Head of caudate nucleus (tissue), 42 donors: ENCODE measurements around the gene MRPS15.
A peak's percentile ranks its signal among the peaks of the same experiment; 100 is the strongest.

ENCODE experiments used
- DNase-seq, 42 donors: peaks; one replicate each; pipeline versions ENCODE4 v3.0.0 to v3.0.0-alpha.2; 2020 to 2021; ENCODE audit warnings: mixed read lengths in 7 of 42
- intact Hi-C: fragments of 100-400 bp; cut with DNase I; formaldehyde crosslinking; loops from one replicate; pipeline ENCODE4 v1.15.0; 2022

MRPS15 gene

DNA sequence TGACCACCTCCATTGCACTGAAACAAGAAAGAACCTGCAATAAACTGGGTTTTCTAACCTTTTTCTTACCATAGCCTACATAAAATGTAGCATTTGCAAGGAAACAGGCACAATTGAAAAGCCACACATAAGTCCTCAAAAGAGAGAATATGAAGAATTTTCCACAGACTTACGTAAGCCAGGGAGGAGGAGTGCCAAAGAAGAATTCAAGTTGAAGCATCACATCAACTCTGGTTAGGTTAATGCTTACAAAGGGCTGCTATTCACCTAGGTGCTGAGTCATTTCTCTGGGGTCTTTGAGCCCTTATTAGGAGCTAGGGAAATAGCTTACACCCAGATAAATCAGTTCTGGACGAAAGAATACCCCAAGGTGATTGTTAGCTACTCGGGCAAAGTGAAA, 23.5 kb downstream of the MRPS15 start:
- no peak for DNase-seq
- intact Hi-C loops, result no loop called here

- intact Hi-C loops, result no loop called here
- DNase-seq, result no peak
These were observed 24.1 kb downstream of the MRPS15 start for GRCh38 chr1:36440044-36440443.

- DNase-seq, result no peak
- intact Hi-C loops, result no loop called here
These were observed 25.5 kb downstream of the MRPS15 start for GRCh38 chr1:36438715-36439114.

GRCh38 chr1:36436821-36437220, 27.4 kb downstream of the MRPS15 start:
- intact Hi-C loops, result no loop called here
- no peak for DNase-seq

GRCh38 chr1:36433102-36433501, 31.1 kb downstream of the MRPS15 start:
- no peak for DNase-seq
- intact Hi-C loops, result no loop called here

GRCh38 chr1:36432616-36433015, 31.6 kb downstream of the MRPS15 start:
- intact Hi-C loops, result no loop called here
- DNase-seq, result no peak

DNA sequence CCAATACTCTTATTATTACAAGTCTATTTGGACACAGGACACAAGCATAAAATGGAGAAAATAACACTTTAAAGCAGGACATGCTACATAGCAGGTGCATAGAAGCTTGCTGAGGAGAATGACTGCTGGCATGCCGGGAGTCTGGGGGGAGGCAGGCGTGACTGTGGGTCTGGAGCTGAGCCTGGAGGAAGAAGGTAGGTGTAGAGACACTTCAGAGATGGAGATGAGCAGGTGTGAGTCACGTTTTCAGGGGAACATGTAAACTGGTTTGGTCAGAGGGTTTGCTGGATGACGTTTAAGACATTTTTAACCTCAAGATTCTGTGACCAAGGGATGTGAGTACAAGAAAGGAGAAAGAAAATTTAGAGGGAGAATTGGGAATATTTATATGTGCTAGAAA, 38.4 kb downstream of the MRPS15 start:
- peak in 28 of 42 donors; percentile 21 to 76 (median 37) for DNase-seq
- intact Hi-C loops, result loop anchor here (10.0 kb wide), 1 partner anchor 81 kb away; no protein-coding TSS in a partner anchor

DNA sequence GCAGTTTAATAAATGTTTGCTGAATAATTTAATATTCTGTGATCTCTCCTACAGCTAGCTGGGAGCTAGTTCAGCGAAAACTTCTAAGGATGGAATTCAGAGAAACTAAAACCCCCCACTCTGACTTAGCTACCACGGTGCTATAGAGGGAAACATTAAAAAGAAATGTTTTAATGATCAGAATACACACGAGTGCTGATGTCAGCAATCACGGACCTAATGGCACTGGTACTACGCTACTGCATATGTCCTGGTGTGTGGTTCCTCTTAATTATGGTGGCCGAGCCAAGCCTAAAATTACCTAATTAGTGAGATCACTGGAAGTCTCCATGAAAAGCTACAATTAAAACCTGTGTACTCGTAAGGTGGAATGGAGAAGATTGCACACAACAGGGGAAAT, 42.5 kb downstream of the MRPS15 start:
- intact Hi-C loops, result loop anchor here (10.0 kb wide), 1 partner anchor 77 kb away; no protein-coding TSS in a partner anchor
- no peak for DNase-seq

- peak; percentile 66 to 97 (median 91) for DNase-seq
- intact Hi-C loops, result loop anchor here (10.0 kb wide), 1 partner anchor 76 kb away; no protein-coding TSS in a partner anchor
These were observed 43.3 kb downstream of the MRPS15 start for GRCh38 chr1:36420836-36421317.

DNA sequence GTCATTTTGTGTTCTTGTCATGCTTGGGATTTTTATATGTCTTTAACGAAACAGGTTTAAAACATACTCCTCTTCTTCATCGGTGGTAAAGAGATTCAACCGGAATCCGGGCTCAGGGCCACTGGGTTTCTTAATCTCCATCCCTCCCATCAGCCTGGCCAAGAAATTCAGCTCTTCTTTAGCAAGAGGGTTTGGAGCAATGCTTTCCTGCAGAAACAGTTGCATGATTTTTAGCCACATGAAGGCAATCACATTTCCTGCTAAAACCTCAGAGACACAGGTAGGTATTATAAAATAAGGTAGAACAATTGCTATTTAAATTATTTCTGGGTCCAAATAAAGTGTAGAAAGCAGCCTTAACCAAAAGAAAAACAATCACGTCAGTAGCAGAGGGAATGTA, 43.8 kb downstream of the MRPS15 start:
- intact Hi-C loops, result loop anchor here (10.0 kb wide), 1 partner anchor 76 kb away; no protein-coding TSS in a partner anchor
- DNase-seq, result no peak

DNA sequence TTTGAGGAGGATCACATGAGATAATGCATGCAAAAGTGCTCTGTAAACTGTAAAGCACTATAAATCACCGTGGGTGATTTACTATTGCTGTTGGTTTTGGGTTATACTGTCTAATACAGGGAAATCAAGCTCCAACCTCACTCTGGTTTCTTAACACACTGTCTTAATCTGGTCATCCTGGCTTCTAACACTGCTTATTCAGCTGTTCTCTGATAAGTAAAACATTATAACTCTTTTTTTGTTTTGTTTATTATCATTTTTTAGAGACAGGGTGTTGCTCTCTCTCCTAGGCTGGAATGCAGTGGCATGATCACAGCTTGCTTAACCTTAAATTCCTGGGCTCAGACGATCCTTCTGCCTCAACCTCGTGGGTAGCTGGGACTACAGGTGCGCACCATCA, 44.6 kb downstream of the MRPS15 start:
- intact Hi-C loops, result no loop called here
- DNase-seq, result no peak

- no peak for DNase-seq
- intact Hi-C loops, result no loop called here
These were observed 45.0 kb downstream of the MRPS15 start for GRCh38 chr1:36419140-36419539.

GRCh38 chr1:36417931-36418330, 46.3 kb downstream of the MRPS15 start:
- intact Hi-C loops, result no loop called here
- no peak for DNase-seq

DNA sequence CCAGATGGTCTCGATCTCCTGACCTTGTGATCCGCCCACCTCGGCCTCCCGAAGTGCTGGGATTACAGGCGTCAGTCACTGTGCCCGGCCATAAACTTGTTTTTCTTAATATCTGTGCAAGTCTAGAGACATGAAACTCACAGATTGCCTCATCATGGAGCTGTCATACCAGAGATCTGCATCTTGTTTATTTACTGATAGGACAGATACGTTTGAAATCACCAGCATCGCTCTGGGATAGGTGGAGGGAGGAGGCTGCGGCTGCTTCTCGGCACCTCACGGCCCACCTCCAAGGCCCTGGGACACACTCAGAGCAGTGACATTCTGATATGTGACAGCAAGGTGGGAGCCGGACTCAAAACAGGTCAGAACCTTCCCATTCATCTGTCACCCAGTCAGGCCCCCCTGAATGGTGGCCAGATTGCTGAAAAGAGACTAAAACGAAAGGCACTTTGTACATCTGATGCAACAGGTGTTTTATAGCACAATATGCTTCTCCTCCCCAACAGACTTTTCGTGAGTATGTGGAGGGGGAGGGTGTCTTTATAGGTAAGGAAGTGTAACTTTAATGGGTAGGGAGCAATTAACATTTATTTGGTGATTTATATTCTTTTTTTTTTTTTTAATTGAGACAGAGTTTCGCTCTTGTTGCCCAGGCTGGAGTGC, 48.4 kb downstream of the MRPS15 start:
- intact Hi-C loops, result no loop called here
- no peak for DNase-seq

DNA sequence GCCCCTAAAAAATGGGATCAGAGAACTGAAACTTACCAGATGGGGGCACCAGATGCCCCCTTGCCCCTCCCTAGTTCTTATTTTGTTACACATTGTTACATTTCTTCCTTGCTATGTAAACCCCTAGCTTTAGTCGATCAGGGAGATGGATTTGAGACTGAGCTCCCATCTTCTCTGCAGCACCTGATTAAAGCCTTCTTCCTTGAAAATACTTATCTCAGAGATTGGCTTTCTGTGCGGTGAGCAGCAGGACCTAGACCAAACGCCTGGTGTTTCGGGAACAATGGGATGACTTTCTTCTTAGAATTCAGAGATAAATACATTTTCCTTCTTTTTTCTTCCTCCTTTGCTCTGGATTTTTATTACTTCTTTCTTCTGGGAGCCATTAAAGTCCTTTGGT, 49.8 kb downstream of the MRPS15 start:
- no peak for DNase-seq
- intact Hi-C loops, result no loop called here

DNA sequence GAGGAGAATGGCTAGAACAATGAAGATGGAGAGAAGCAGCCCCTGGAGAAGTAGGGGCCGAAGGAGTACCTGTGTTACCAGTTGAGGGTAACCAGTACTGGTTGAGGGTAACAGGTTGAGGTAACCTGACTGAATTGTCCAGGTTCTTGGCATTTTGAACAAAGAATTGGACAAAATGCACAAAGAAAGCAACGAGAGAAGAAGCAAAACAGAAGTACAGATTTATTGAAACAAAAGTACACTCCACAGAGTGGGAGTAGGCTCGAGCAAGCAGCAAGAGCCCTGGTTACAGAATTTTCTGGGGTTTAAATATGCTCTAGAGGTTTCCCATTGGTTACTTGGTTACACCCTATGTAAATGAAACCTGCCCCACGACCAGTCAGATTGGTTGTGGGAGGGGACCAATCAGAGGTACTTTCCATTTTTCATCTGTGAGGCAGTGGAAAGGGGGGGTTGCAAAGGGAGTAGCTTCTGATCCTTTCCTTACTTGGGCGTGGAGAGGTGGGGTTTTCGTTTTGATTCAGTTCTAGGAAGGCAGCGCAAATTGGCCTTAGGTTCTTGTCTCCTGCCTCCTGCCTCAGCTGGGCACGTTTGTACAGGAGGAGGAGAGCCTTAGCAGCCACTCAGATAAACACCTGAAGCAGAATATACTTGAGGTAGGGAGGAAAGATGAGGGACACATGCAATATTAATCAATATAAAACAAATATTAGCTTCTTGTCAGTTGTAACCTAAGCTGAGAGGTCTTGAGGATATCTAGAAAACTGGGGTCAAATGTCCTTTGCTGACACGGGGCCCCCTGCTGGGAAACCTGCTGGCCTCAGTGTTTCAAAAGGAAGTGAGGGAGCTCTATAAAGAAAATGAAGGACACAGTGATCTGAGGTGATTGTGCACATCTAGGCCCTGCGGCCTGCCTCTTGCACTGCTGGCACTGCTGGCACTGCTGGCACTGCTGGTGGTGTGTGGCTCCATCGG, 52.2 kb downstream of the MRPS15 start:
- intact Hi-C loops, result no loop called here
- DNase-seq, result peak in 26 of 42 donors; percentile 13 to 80 (median 53)

DNA sequence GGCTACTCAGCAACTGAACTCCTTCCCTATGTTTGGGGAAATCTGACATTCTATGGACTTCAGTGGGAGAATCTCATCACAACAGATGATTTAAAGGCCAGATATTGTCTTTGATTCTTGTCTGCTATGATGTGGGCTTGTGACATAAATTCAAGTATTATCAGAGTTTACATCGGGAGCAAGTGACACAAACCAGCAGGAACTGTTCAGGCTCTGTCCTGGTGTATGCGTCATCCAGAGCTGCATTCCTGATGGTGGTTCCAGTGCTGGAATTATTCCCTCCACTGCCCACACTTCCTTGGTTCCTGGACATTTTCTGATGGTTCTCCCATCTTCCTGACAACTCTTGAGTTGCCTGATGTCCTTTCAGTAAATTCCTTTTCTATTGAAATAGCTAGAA, 55.7 kb downstream of the MRPS15 start:
- DNase-seq, result no peak

DNA sequence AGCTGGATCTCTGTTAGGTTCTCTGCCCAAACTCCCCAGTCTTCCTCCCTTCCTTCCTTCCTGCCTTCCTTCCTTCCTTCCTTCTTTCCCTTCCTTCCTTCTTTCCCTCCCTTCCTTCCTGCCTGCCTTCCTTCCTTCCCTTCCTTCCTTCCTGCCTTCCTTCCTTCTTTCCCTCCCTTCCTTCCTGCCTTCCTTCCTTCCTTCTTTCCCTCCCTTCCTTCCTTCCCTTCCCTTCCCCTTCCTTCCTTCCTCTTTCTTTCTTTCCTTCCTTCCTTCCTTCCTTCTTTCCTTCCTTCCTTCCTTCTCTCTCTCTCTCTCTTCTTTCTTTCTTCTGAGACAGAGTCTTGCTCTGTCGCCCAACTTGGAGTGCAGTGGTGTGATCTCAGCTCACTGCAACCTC, 57.7 kb downstream of the MRPS15 start:
- no peak for DNase-seq
- intact Hi-C loops, result no loop called here

More for the DNA sequence above, 55.7 kb downstream of the MRPS15 start:
- intact Hi-C loops, result no loop called here
